ENCODE results near the gene PBLD. TPM values are rescaled to one million over a fixed set of nuclear protein-coding genes. Genes with fewer than 3 reads are reported as not detected.
"Not testable (repeated sequence)": the region's sequence is repeated elsewhere in the genome, so short reads cannot be mapped to it uniquely, and the experiment has no call there.

The PBLD gene
- total RNA-seq, 1 donor from 2014 or later, result 9.2 TPM

- DNase-seq (ENCODE audit: low spot score), result no peak
These were observed 48.4 kb downstream of the PBLD start for GRCh38 chr10:68284062-68285001.

GRCh38 chr10:68280758-68281157, 52.0 kb downstream of the PBLD start:
- DNase-seq (ENCODE audit: low spot score), result no peak

- not testable (repeated sequence) for DNase-seq (ENCODE audit: low spot score)
These were observed 53.6 kb downstream of the PBLD start for GRCh38 chr10:68278906-68279753.

- not testable (repeated sequence) for DNase-seq (ENCODE audit: low spot score)
These were observed 54.9 kb downstream of the PBLD start for GRCh38 chr10:68277814-68278213.

- no peak for DNase-seq (ENCODE audit: low spot score)
These were observed 56.5 kb downstream of the PBLD start for GRCh38 chr10:68276224-68276623.

GRCh38 chr10:68275600-68276126, 57.1 kb downstream of the PBLD start:
- no peak for DNase-seq (ENCODE audit: low spot score)

- DNase-seq (ENCODE audit: low spot score), result no peak
These were observed 59.9 kb downstream of the PBLD start for GRCh38 chr10:68272833-68273232.

- DNase-seq (ENCODE audit: low spot score), result no peak
These were observed 61.4 kb downstream of the PBLD start for GRCh38 chr10:68271196-68271882.

- DNase-seq (ENCODE audit: low spot score), result no peak
These were observed 63.0 kb downstream of the PBLD start for GRCh38 chr10:68269562-68270290.

GRCh38 chr10:68261132-68261856, 71.4 kb downstream of the PBLD start:
- DNase-seq (ENCODE audit: low spot score), result no peak

- DNase-seq (ENCODE audit: low spot score), result no peak
These were observed 79.4 kb downstream of the PBLD start for GRCh38 chr10:68253346-68253745.

- no peak for DNase-seq (ENCODE audit: low spot score)
These were observed 80.9 kb downstream of the PBLD start for GRCh38 chr10:68251625-68252495.

GRCh38 chr10:68251151-68251550, 81.6 kb downstream of the PBLD start:
- DNase-seq (ENCODE audit: low spot score), result no peak

GRCh38 chr10:68249297-68249696, 83.4 kb downstream of the PBLD start:
- no peak for DNase-seq (ENCODE audit: low spot score)

- DNase-seq (ENCODE audit: low spot score), result no peak
These were observed 84.8 kb downstream of the PBLD start for GRCh38 chr10:68247931-68248330.

GRCh38 chr10:68246397-68246796, 86.3 kb downstream of the PBLD start:
- DNase-seq (ENCODE audit: low spot score), result not testable (repeated sequence)

- no peak for DNase-seq (ENCODE audit: low spot score)
These were observed 90.7 kb downstream of the PBLD start for GRCh38 chr10:68242051-68242450.

- no peak for DNase-seq (ENCODE audit: low spot score)
These were observed 93.1 kb downstream of the PBLD start for GRCh38 chr10:68239596-68240150.

All from mesenteric fat pad (tissue), 1 donor.